GM21723 (cell line): ENCODE data around the gene VTI1A.
"Not testable (repeated sequence)": the region's sequence is repeated elsewhere in the genome, so short reads cannot be mapped to it uniquely, and the experiment has no call there.

ENCODE experiments used
- ATAC-seq: cut with Tn5 transposase; IDR thresholded peaks from one replicate; pipeline ENCODE4 v1.9.1; 2021; ENCODE audit warnings: mild to moderate bottlenecking, moderate library complexity; ENCODE audit not compliant: unreplicated experiment

Gene VTI1A

DNA sequence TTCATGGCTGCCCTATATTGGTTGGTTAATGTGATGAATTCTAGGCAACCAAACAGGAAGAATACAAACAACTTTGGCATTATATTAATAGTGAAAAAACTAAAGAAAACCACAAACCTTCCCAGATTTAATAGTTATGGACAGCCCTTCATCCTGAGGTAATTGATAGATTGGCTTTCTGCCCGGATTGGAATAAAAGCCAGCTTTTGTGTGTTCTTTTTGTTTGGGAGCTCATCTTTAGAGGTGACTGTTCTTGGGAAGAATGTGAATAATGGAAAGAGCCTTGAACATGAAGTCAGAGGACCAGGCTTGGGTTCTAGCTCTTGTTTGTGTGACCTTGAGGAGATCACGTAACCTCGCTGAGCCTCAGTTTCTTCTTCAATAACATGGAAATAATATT lies 92.3 kb downstream of the VTI1A start:
- ATAC-seq: no peak

DNA sequence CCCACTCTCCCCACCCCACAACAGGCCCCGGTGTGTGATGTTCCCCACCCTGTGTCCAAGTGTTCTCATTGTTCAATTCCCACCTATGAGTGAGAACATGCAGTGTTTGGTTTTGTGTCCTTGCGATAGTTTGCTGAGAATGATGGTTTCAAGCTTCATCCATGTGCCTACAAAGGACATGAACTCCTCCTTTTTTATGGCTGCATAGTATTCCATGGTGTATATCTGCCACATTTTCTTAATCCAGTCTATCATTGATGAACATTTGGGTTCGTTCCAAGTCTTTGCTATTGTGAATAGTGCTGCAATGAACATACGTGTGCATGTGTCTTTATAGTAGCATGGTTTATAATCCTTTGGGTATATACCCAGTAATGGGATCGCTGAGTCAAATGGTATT lies 95.8 kb downstream of the VTI1A start:
- ATAC-seq: not testable (repeated sequence)

DNA sequence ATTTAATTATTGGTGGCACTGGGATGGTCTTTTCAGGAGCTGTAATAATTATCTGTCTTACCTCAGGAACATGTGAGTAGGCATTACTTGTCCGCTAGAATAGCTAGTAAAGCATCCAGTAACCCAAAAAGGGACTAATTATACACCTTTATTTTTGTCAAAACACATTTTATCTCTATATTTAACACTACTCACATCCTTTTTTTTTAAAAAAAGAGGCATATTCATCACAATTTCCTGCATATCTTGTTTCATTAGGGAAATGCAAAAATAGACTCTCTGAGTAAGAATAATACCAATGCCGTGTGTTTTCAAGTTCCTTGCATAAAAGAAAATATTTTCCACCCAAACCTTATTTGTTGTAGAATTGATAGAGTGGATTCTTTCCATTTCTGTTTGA lies 99.5 kb downstream of the VTI1A start:
- ATAC-seq: peak; percentile 85

DNA sequence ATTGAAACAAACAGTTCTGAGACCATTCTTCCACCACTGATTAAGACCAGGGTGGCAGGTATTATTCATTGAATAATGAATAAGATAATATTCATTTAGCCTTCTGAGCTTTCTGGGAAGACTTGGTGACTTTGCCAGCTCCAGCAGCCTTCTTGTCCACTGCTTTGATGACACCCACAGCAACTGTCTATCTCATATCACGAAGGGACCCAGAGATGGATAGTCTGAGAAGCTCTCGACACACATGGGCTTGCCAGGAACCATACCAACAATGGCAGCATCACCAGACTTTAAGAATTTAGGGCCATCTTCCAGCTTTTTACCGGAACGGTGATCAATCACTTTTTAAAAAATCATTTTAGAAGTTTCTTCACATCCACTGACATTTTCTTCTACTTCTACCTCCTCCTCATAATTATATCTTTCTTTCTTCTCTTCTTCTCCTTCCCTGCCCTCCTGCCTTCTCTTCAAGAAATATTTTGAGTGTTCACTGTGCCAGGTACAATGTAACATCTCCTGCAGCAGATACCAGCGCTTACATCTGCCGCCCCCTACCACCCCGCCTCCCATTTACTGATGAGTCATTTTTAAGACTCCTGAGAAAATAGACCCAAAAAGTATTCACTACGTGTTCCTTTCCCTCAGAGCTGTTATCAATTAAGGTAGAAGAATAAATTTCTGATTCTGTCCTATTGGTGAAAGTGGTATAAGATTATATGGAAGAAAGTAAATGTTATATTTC lies 101.7 kb downstream of the VTI1A start:
- ATAC-seq: no peak

DNA sequence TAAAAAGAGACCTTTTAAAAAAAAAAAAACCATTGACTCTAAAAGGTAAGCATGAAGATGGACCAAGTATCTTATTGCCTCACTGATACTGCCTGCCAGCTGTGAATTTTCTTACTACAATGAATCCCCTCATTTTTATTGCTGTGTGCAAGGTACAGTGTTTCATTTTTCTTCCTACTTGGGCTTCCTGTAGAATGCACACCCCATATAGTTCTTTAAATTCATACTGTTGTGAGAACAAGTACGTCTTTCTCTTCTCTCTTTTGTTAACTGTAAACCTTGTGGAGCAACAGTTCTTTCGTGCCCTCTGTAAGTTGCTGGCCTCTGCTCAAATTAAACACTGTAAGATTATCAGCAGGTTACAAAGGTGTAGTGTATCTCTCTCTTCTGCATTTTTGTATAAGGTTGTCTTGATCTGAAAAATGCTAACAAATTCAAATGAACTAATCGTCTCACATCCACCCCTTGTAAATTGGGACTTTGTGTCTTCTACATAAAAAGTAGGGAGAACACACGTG lies 105.6 kb downstream of the VTI1A start:
- no peak for ATAC-seq

DNA sequence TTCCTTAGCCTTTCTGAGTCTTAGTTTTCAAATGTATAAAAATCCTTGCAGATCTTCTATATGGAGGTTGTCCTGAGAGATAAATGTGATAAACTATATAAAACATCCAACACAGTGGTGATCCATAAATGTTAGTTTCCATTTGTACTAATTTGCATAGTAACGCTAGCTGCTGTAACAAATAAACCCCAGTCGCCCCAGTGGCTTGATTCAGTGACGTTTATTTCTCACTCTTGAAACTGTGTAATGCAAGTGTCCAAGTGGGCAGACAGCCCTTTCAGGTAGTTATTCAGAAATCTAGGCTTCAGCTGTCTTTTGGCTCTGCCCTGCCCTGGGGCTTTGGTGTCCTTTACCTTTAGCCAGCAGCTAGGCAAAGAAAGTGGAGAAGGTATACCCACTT lies 106.3 kb downstream of the VTI1A start:
- ATAC-seq: no peak

DNA sequence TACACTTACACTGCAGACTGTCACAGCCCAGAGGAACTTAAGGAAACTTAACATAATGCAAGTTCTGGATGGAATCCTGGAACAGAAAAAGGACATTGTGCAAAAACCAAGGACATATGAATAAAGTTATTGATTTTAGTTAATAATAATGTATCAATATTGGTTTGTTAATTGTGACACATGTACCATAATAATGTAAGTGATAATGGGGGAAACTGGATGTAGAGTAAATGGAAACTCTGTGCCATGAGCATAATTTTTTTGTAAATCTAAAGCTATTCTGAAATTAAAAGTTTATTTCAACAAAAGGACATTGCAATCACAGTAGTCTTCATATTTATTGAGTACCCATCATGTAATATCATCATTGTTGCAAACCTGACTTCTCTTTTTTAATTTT lies 107.2 kb downstream of the VTI1A start:
- ATAC-seq: no peak

DNA sequence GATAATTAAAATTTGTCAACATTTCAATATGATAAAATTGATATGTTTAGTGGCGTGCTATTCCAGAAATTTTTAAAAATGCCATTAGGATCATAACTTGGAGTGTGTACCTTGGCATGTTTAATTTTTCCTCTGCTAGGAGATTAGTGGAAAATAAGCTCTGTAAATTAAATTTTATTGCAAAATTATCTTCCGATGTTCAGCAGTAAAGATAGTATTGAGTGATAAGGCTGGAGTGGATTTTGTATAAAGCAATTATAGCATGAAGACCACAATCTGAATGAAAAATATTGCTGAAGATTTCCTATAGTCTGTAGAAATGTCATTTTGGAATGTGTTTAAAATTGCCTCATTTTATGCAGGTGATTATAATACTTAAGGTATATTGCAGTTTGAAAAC lies 110.2 kb downstream of the VTI1A start:
- no peak for ATAC-seq

DNA sequence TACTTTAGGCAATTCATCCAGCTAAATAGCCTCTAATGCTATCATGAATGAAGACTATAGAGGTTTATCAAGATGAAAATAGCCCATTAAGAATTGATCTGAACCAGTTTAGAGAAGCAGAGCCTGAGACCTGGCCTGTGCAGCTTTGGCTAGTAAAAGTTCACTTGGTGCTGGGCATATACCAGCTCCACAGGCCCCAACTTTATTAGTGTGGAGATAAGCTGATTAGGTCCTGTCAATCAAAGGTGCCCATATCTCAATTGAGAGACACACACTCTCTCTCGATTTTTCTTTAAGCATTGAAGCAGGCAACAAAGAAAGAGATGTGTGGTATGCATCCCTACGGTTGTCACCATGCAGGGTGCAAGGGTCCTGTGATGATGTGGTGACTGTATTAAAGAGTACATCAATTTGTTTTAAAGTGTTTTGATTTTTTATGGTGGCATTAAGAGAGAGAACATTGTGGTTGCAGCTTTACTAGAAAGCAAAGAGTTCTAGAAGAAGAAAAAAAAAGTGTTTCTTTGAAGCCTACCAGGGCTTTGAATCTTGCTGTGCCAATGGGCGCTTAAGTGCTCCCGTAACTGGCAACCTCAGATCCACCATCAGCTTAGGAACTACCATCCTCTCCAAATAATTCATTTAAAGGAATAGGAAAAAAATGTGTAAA lies 111.6 kb downstream of the VTI1A start:
- ATAC-seq: no peak

DNA sequence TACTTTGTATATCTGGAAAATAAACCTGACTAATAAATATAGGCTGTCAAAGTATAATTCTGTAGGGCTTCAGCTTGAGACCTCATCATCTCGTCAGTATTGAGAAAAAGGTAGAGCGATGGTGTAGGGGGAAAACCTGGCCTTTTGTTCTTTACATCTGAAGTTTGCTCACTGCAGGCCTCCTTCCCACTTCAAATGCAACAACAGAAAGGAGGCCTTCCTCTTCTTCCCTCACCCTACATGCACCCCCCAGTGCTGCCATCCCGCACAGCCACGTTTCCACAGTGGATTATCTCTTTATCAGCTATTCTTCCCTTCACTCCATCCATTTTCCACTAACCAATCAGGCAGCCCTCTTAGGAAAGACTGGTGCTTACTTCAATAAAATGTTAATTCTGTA lies 112.3 kb downstream of the VTI1A start:
- no peak for ATAC-seq

DNA sequence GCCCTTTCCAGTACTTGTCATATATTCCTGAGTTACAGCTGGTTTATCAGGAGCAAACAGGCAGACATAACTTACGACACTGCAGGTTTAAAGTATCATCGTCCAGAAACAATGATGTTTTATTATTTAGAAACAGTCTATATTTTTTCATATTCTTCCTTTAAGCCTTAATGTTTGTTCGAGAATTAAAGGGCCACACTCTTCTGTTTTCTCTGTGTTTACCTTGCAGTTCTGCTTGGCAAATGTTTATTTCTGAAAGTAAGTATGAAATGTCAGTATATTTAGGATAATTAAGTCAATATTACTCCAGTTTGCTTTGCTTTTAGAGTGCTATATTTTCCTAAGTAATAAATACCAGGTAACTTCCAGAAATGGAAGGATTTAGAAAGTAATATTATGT lies 115.1 kb downstream of the VTI1A start:
- ATAC-seq: no peak

DNA sequence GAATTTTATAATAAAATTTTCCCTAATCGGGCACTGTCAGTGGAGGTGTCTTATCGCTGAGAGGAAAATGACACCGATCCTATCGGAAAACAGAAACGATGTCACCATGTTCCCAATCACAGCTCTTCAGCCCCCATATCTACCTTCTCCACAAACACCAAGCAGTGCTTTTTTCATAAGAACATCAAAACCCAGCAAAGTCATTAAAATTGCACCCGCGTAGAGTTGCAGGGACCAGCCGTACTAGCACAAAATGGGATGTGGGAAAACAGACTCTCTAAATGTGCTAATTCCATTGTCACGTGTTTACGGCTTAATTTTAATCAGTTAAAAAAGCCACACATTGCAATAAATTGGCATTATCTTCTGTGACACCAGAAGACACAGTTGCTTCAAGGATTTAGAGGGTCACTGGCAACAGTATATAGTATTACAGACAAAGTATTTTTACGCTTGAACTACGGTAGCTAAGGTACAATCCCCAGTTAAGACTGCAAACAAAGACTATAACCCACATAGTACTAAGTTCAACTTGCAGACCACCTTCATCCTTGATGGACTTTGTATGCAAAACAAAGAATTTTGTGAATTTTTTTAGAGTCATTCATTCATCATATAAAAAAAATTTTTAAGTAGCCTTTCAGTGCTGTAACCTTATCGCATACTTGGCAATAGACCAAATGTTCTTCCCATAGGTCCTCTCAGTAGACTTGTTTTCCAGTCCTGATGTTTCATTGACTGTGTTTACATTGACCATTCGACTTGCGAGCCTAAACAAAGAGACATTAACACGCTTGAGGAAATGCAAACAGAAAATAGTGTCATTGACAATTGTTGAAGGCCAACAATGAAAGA lies 116.0 kb downstream of the VTI1A start:
- ATAC-seq: no peak

DNA sequence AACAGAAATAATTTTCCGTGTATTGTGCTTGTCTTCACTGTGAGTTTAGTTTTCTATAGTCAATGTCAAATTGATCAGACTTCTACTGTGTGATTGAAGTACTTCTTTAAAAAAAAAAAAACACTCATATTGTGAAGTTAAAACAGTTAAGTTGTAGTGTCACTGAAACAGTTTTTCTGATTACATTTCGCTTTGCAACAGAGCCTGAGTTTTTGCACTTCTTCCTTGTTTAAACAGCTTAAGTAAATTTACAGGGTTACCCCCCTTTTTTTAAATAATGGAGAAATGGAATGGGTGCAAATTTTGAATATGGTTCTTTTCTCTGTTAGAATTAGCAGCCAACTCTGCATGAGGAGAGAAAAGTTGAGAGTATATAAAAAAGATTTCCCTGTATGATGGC lies 117.3 kb downstream of the VTI1A start:
- ATAC-seq: no peak

DNA sequence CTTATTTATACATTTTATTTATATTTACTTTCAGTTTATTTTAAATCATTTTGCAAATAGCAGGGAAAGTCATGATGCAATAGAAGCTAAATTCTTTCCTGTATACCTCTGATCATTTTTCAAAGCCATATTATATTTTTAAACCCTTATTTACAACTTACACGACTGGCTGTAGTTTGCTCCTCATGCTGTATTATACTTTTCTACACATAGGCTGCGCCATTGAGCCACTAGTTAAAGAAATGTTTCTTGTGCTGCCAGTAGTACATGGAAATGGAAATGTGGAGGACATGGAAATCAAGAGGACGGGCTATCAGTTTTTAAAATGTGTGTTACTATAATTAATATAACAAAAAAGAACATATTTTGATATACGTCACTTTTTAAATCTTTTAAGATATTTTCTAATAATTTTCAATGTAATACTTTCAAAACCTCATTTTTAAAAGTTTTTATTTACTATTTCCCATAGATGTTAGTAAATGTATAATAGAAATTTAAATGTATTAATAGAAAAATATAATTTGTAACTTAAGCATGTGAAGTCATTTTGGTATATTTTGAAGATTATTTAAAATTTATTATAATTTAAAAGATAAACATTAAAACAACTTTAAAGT lies 118.5 kb downstream of the VTI1A start:
- no peak for ATAC-seq

DNA sequence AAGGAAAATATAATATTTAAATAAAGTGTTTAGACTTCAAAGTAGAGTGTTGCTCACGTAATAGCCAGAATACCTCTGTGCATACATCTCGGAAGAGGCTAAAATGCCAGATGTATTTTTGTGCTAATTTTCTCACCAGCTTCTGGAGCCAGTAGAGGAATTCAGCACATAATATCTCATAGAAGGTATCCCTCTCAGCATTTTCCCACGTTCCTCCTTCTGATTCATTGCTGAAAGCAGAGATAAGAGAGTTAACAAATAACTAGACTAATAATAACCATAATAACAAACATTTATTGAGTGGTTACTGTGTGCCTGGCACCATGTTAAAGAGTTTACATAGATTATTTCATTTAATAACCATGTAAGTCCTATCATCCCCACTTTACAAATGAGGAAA lies 123.6 kb downstream of the VTI1A start:
- no peak for ATAC-seq

DNA sequence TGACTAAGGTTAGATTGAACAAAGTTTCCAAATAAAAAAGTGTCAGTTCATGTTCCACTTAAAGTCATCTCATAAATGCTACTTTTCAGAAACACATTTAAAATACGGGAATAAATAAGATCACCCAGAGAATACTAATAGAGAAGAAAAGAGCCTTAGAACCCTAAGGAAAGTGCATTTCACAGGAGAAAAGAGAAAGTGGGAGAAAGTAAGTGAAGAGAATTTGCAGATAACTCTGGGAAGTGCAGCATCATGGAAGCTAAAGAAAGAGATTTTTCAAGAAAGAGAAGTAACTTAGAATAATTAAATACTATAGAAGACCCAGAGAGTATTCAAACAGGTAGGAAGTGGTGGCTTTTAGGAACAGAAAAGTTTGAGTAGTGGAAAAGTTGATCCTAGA lies 132.6 kb downstream of the VTI1A start:
- no peak for ATAC-seq

DNA sequence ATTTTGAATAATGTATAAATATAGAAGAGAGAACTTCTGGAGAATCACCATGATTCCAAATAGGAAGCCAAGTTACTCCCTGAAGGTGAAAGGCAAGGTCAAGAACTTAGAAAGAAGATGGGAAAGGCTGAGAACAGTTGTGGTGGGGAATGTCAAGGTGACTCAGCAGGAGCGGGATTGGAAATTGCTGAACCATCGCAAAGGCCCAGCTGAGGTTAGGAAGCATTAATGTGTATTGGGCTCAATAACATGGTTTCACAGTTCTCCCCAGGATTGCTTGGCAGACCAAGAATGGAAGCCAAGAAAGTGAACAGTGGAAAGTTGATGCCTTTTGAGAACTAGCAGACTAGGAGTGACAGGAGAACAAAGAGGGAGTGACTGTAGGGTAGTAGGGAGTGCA lies 133.3 kb downstream of the VTI1A start:
- ATAC-seq: no peak

DNA sequence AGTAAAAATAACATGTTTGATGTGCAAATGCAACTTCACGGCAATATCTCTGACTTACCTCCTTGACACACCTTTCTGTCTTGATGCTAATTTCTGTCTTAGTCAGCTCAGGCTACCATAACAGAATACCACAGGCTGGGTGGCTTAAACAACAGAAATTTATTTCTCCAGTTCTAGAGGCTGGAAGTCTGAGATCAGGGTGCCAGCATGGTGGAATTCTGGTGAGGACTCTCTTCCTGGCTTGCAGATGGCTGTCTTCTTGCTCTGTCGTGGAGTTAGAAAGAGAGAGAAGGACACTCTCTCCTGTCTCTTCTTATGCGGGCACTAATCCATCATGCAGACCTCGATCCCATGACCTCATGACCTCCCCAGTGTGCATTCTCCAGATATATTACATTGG lies 134.9 kb downstream of the VTI1A start:
- ATAC-seq: no peak

DNA sequence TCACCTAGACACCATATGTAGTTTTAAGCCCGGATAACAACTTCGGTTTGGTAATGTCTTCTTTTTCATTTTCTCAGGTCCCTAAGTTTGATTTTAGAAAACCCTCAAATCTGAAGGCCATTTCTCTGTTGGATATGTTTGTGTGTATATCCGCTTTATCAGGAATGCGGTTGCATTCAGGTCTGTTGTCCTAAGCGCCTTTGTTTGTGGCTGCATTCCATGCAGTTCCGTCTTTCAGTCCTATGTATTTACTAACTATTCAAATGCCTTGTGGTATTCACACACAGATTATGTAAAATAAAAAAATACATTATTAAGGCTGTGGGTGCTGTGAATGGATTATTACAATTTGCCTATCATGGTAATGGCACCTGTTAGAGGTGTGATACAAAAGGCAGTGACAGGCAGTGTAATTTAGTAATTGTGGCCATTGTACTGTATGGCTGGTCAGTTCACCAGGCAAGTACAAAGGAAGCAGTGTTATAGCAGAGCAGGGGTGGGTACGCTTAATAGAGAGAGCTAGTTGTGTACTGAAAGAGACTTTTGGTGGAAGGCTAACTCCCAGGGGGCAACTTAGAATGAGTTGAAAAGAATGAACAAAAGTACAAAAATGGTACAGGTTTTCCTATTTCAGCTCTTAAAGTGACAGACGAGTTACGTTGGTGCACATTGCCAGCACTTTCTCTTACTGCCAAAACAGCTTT lies 136.4 kb downstream of the VTI1A start:
- ATAC-seq: no peak

DNA sequence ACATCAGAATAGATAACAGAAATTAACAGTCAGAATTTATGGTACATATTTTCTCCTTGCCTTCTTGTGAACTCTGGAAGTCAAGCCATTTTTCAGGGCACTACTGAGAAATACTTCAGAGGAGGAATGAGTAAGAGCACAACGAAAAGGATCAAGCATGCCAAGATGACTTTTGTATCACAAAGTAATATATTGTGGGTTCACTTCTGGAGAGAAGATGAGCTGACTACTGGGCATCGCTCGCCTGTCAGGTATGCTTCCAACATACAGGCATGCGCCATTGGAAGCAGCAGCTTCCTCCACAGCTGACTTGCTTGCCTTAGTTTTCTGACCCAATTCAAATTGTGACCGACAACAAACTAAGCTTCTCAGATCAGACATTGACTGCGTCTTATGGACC lies 137.3 kb downstream of the VTI1A start:
- ATAC-seq: no peak

DNA sequence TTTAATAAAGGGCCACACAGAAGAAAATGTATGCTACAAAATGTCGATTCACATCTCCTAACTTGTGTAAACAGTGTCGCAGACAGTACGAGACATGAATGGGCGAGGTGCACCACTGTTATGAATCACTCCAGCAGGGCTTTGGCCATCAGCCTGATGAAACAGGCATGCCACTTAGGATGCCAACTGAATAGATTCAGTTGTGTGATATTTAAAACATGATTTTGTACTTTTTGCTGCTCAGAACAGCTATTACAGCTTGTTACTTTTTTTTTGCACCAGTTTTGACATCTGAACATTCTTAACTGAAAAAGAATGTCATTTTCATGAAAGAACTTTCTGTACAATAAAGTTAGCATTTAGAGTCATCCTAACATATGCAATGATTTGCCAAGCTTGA lies 138.1 kb downstream of the VTI1A start:
- ATAC-seq: no peak
